Measurements from ENCODE around the gene PHLPP1. TPM values are rescaled to one million over a fixed set of nuclear protein-coding genes. Genes with fewer than 3 reads are reported as not detected.

Gene PHLPP1
- total RNA-seq, 2 experiments from 2014 or later, result 9.0 to 12.4 TPM

DNA sequence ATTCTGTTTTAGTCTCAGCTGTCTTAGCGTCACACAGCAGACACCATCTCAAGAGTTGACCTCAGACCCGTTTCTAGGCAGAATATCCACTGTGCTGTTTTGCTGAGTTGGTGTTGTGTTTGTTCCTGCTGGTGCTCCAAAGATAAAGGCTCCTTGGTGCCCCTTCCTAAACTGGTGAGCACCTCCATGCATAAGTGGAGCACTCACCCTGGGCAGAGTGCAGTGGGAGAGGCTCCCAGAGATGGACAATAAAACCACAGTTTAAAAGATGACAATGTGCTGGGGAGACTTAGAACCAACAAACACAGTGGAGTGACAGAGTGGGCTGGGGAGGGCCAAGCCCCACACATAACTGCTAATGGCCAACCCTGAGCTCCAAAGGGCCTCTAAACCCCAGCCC lies 271.1 kb downstream of the PHLPP1 start:
- Histone ChIP-seq H3K4me1 (ENCODE audit: insufficient read depth, low read length, poor library complexity, severe bottlenecking) (no peaks in the 10 kb centered on the region), H4K20me1 (ENCODE audit: insufficient read depth, low read length) (no peaks in the 10 kb centered on the region), H3K9me2 (ENCODE audit: insufficient read depth, low read length) (no peaks in the 10 kb centered on the region), H3K9me3 (ENCODE audit: low read length) (no peaks in the 10 kb centered on the region), H2AFZ (ENCODE audit: low read length) (no peak overlapping the region), H3K27ac (ENCODE audit: low read depth, low read length, poor library complexity, severe bottlenecking) (no peak overlapping the region), H3K36me3 (ENCODE audit: insufficient read depth, low read length) (no peaks in the 10 kb centered on the region), H3K79me2 (ENCODE audit: insufficient read depth, low read depth, low read length) (no peaks in the 10 kb centered on the region), H3K4me3 (ENCODE audit: low read depth, low read length, poor library complexity, severe bottlenecking) (no peak overlapping the region), H3K4me2 (ENCODE audit: low read length) (no peak overlapping the region)
- ChIA-PET CTCF (ENCODE audit: unreplicated experiment) (no interaction called here), POLR2A (no interaction called here)
- BruUV-seq (replicated peaks), result no TSS peak
- intact Hi-C loops (cut with micrococcal nuclease; ENCODE audit: unreplicated experiment), result no loop called here
- TF ChIP-seq, protein P1, sequence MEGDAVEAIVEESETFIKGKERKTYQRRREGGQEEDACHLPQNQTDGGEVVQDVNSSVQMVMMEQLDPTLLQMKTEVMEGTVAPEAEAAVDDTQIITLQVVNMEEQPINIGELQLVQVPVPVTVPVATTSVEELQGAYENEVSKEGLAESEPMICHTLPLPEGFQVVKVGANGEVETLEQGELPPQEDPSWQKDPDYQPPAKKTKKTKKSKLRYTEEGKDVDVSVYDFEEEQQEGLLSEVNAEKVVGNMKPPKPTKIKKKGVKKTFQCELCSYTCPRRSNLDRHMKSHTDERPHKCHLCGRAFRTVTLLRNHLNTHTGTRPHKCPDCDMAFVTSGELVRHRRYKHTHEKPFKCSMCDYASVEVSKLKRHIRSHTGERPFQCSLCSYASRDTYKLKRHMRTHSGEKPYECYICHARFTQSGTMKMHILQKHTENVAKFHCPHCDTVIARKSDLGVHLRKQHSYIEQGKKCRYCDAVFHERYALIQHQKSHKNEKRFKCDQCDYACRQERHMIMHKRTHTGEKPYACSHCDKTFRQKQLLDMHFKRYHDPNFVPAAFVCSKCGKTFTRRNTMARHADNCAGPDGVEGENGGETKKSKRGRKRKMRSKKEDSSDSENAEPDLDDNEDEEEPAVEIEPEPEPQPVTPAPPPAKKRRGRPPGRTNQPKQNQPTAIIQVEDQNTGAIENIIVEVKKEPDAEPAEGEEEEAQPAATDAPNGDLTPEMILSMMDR (conservative IDR thresholded peaks at IDR 0.05; ENCODE audit: low read length), result no peak
- no peak for TF ChIP-seq EZH2phosphoT487 (IDR thresholded peaks at IDR 0.05; ENCODE audit: borderline replicate concordance, low read depth, low read length)
- DNase-seq (ENCODE audit: low spot score), result no peak

DNA sequence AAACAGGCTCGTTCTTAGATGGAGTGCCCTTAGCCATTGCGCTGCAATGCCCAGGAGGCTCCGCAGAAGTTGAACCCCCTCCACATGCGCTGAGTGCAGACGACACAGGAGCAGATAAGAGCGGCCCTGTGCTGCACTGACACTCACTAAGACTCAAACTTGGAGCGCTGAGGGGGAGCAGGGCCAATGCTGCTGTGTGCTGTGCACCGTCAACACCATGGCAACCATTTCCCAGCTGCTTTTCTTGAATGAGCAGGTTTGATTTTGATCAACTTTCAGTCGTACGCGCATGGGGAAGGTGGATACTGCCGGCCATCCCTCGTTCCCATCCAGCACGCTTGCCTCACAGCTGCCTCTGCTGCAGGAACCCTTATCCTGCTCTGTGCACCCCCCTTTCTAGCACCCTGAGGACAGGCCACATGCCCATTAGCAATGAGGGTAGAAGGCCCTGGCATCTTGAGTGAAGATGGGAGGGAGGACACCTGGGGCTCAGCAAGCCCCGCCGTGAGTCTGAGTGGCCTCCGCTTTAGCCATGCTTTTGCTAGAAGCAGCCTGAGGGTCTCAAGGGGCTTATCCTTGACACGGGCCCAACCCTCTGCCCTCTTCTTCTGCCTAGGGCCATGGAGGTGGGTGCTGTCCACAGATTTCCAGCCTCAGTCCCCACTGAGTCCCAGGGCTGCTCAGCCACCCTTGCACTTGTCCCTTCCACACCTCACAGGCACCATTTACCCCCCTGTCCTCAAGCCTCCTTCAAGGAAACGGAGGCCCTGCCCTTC lies 271.9 kb downstream of the PHLPP1 start:
- Histone ChIP-seq H3K27ac (ENCODE audit: low read depth, low read length, poor library complexity, severe bottlenecking) (no peak overlapping the region), H3K4me3 (ENCODE audit: low read depth, low read length, poor library complexity, severe bottlenecking) (no peak overlapping the region), H3K9me2 (ENCODE audit: insufficient read depth, low read length) (no peaks in the 10 kb centered on the region), H2AFZ (ENCODE audit: low read length) (no peak overlapping the region), H3K4me2 (ENCODE audit: low read length) (no peak overlapping the region), H3K4me1 (ENCODE audit: insufficient read depth, low read length, poor library complexity, severe bottlenecking) (no peaks in the 10 kb centered on the region), H3K36me3 (ENCODE audit: insufficient read depth, low read length) (no peaks in the 10 kb centered on the region), H3K79me2 (ENCODE audit: insufficient read depth, low read depth, low read length) (no peaks in the 10 kb centered on the region), H4K20me1 (ENCODE audit: insufficient read depth, low read length) (no peaks in the 10 kb centered on the region), H3K9me3 (ENCODE audit: low read length) (no peaks in the 10 kb centered on the region)
- DNase-seq (ENCODE audit: low spot score), result no peak
- intact Hi-C loops (cut with micrococcal nuclease; ENCODE audit: unreplicated experiment), result no loop called here
- ChIA-PET POLR2A (no interaction called here), CTCF (ENCODE audit: unreplicated experiment) (no interaction called here)
- TF ChIP-seq, protein P1 (conservative IDR thresholded peaks at IDR 0.05; ENCODE audit: low read length), result no peak
- no peak for TF ChIP-seq EZH2phosphoT487 (IDR thresholded peaks at IDR 0.05; ENCODE audit: borderline replicate concordance, low read depth, low read length)
- no TSS peak for BruUV-seq (replicated peaks)

DNA sequence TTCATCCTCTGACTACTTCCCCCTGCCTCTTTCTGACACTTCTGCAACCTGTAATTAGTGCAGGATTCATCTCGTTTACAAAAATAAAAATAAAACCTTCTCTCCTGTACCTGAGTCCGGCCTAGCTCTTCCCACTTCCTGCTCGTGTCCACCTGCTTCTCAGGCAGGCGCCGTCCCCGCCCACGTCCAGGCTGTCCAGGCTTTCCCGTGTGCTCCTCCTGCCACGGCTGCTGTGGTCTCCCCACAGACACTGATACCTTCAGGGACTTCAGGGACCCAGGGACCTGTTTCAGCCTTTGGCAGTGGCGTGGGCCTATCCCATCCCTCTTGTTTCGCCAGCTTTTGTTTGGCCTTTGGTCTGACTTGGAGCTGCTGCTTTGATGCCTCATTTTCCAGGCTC lies 272.5 kb downstream of the PHLPP1 start:
- no peak overlapping the region for H2AFZ ChIP-seq (ENCODE audit: low read length)
- no peaks in the 10 kb centered on the region for H3K4me1 ChIP-seq (ENCODE audit: insufficient read depth, low read length, poor library complexity, severe bottlenecking)
- DNase-seq (ENCODE audit: low spot score), result no peak
- POLR2A ChIA-PET, result no interaction called here
- no peaks in the 10 kb centered on the region for H3K79me2 ChIP-seq (ENCODE audit: insufficient read depth, low read depth, low read length)
- H3K27ac ChIP-seq (ENCODE audit: low read depth, low read length, poor library complexity, severe bottlenecking), result no peak overlapping the region
- intact Hi-C loops (cut with micrococcal nuclease; ENCODE audit: unreplicated experiment), result no loop called here
- no peaks in the 10 kb centered on the region for H3K36me3 ChIP-seq (ENCODE audit: insufficient read depth, low read length)
- TF ChIP-seq EZH2phosphoT487 (IDR thresholded peaks at IDR 0.05; ENCODE audit: borderline replicate concordance, low read depth, low read length), result no peak
- TF ChIP-seq, protein P1 (conservative IDR thresholded peaks at IDR 0.05; ENCODE audit: low read length), result no peak
- H3K9me3 ChIP-seq (ENCODE audit: low read length), result no peaks in the 10 kb centered on the region
- no peak overlapping the region for H3K4me2 ChIP-seq (ENCODE audit: low read length)
- BruUV-seq (replicated peaks), result no TSS peak
- CTCF ChIA-PET (ENCODE audit: unreplicated experiment), result no interaction called here
- no peaks in the 10 kb centered on the region for H3K9me2 ChIP-seq (ENCODE audit: insufficient read depth, low read length)
- H4K20me1 ChIP-seq (ENCODE audit: insufficient read depth, low read length), result no peaks in the 10 kb centered on the region
- no peak overlapping the region for H3K4me3 ChIP-seq (ENCODE audit: low read depth, low read length, poor library complexity, severe bottlenecking)

Measured in OCI-LY7 (cell line).